ENCODE data around the gene TMEM108. TPM values are rescaled to one million over a fixed set of nuclear protein-coding genes. Genes with fewer than 3 reads are reported as not detected.

The TMEM108 gene
- polyA plus RNA-seq, 1 donor from 2014 or later, result 2.1 TPM

DNA sequence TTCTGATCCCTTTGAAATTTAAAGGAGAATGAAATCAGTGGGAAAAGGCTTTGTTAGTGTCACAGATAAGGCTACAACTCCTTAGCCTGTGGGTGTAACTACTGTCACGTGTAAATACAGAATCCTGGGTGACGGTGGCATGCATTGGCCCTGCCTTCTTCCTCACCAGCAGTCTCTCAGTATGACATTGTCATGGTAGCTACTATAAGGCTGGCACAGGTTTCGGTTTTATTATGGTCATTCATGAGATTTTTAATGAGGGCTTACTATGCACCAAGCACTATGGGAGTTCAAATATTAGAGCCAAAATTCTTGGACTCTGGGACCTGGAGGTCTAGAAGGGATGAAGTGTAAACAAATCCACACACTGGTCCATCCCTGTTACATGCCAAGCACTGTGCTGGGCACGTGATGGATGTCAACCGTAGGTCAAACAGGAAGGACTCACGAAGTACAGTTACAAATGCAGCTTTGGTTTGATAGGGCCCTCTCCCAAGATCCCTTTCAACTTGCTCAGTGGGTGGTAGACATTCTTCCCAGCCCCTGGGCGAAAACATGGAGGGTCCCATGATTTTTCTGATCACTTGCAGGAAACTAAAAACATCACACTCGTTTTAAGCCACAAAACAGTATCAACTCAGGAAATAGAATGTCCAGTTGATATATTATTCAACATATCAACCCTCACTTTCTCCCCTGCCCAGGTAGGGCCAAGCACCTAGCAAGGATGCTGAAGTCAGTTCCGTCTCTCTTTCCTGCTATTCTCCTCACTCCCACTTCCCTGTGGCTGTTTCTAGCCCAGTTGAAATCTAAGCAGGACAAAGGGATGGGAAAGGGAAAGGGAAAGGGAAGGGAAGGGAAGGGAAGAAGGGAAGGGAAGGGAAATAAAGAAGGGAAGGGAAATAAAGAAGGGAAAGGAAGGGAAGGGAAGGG is 387.0 kb downstream of the TMEM108 start:
- H3K4me2 ChIP-seq (ENCODE audit: low read length), result no peak overlapping the region
- TF ChIP-seq, protein P1, sequence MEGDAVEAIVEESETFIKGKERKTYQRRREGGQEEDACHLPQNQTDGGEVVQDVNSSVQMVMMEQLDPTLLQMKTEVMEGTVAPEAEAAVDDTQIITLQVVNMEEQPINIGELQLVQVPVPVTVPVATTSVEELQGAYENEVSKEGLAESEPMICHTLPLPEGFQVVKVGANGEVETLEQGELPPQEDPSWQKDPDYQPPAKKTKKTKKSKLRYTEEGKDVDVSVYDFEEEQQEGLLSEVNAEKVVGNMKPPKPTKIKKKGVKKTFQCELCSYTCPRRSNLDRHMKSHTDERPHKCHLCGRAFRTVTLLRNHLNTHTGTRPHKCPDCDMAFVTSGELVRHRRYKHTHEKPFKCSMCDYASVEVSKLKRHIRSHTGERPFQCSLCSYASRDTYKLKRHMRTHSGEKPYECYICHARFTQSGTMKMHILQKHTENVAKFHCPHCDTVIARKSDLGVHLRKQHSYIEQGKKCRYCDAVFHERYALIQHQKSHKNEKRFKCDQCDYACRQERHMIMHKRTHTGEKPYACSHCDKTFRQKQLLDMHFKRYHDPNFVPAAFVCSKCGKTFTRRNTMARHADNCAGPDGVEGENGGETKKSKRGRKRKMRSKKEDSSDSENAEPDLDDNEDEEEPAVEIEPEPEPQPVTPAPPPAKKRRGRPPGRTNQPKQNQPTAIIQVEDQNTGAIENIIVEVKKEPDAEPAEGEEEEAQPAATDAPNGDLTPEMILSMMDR (IDR thresholded peaks at IDR 0.05; ENCODE audit: poor library complexity, severe bottlenecking), result no peak
- TF ChIP-seq SMC3 (conservative IDR thresholded peaks at IDR 0.05; ENCODE audit: poor library complexity) (no peak), EP300 (conservative IDR thresholded peaks at IDR 0.05; ENCODE audit: poor library complexity, severe bottlenecking) (no peak), MXI1 (conservative IDR thresholded peaks at IDR 0.05; ENCODE audit: poor library complexity, severe bottlenecking) (no peak), TAF1 (IDR thresholded peaks at IDR 0.05; ENCODE audit: low read depth) (no peak), RAD21 (conservative IDR thresholded peaks at IDR 0.05) (no peak), EZH2 (IDR thresholded peaks at IDR 0.05; ENCODE audit: borderline replicate concordance, insufficient read depth, low read length, poor library complexity, severe bottlenecking) (no peak), POLR2AphosphoS5 (IDR thresholded peaks at IDR 0.05) (no peak)
- TF ChIP-seq, protein P2, sequence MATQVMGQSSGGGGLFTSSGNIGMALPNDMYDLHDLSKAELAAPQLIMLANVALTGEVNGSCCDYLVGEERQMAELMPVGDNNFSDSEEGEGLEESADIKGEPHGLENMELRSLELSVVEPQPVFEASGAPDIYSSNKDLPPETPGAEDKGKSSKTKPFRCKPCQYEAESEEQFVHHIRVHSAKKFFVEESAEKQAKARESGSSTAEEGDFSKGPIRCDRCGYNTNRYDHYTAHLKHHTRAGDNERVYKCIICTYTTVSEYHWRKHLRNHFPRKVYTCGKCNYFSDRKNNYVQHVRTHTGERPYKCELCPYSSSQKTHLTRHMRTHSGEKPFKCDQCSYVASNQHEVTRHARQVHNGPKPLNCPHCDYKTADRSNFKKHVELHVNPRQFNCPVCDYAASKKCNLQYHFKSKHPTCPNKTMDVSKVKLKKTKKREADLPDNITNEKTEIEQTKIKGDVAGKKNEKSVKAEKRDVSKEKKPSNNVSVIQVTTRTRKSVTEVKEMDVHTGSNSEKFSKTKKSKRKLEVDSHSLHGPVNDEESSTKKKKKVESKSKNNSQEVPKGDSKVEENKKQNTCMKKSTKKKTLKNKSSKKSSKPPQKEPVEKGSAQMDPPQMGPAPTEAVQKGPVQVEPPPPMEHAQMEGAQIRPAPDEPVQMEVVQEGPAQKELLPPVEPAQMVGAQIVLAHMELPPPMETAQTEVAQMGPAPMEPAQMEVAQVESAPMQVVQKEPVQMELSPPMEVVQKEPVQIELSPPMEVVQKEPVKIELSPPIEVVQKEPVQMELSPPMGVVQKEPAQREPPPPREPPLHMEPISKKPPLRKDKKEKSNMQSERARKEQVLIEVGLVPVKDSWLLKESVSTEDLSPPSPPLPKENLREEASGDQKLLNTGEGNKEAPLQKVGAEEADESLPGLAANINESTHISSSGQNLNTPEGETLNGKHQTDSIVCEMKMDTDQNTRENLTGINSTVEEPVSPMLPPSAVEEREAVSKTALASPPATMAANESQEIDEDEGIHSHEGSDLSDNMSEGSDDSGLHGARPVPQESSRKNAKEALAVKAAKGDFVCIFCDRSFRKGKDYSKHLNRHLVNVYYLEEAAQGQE (IDR thresholded peaks at IDR 0.05; ENCODE audit: borderline replicate concordance), result no peak
- no peak overlapping the region for H2AFZ ChIP-seq (ENCODE audit: low read depth, low read length)
- no peaks in the 10 kb centered on the region for H3F3A ChIP-seq (ENCODE audit: insufficient read depth, low read length, poor library complexity, severe bottlenecking)
- H3K9me3 ChIP-seq (ENCODE audit: low read length), result no peaks in the 10 kb centered on the region
- H3K36me3 ChIP-seq (ENCODE audit: insufficient read depth, low read length), result no peaks in the 10 kb centered on the region
- no peak overlapping the region for H3K4me3 ChIP-seq (ENCODE audit: low read length)
- no peaks in the 10 kb centered on the region for H3K79me2 ChIP-seq (replicated peaks; ENCODE audit: insufficient read depth, low read length)
- H3K9ac ChIP-seq (ENCODE audit: low read length), result no peak overlapping the region
- no peaks in the 10 kb centered on the region for H4K20me1 ChIP-seq (ENCODE audit: insufficient read depth)
- no peaks in the 10 kb centered on the region for H3K27me3 ChIP-seq (ENCODE audit: insufficient read depth, low read depth, low read length)
- H3K27ac ChIP-seq (ENCODE audit: low read length), result no peak overlapping the region
- H3K9me2 ChIP-seq (ENCODE audit: insufficient read depth, low read length), result no peaks in the 10 kb centered on the region

DNA sequence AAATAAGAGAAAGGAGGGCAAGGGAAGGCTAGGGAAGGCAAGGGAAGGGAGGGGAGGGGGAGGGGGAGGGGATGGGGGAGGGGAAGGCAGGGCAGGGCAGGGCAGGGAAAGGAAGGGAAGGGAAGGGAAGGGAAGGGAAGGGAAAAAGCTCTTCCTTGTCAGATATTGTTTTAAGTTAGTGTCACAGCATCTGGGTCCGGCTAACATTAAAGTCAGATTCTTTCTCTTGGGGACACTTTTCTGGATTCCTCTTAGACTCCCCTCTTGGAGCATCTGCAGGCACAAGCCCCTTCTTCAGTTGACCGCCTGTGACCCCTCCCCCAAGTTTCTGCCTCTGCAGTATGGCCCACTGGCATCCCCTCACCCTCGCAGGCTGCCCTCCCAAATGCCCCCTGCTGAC is 387.7 kb downstream of the TMEM108 start:
- Histone ChIP-seq H3K36me3 (ENCODE audit: insufficient read depth, low read length) (no peaks in the 10 kb centered on the region), H3K9me3 (ENCODE audit: low read length) (no peaks in the 10 kb centered on the region), H3F3A (ENCODE audit: insufficient read depth, low read length, poor library complexity, severe bottlenecking) (no peaks in the 10 kb centered on the region), H3K79me2 (replicated peaks; ENCODE audit: insufficient read depth, low read length) (no peaks in the 10 kb centered on the region), H3K4me2 (ENCODE audit: low read length) (no peak overlapping the region), H3K27ac (ENCODE audit: low read length) (no peak overlapping the region), H3K27me3 (ENCODE audit: insufficient read depth, low read depth, low read length) (no peaks in the 10 kb centered on the region), H3K4me3 (ENCODE audit: low read length) (no peak overlapping the region), H4K20me1 (ENCODE audit: insufficient read depth) (no peaks in the 10 kb centered on the region), H3K9ac (ENCODE audit: low read length) (no peak overlapping the region), H3K9me2 (ENCODE audit: insufficient read depth, low read length) (no peaks in the 10 kb centered on the region), H2AFZ (ENCODE audit: low read depth, low read length) (no peak overlapping the region)
- TF ChIP-seq POLR2AphosphoS5 (IDR thresholded peaks at IDR 0.05) (no peak), EZH2 (IDR thresholded peaks at IDR 0.05; ENCODE audit: borderline replicate concordance, insufficient read depth, low read length, poor library complexity, severe bottlenecking) (no peak), TAF1 (IDR thresholded peaks at IDR 0.05; ENCODE audit: low read depth) (no peak), EP300 (conservative IDR thresholded peaks at IDR 0.05; ENCODE audit: poor library complexity, severe bottlenecking) (no peak), MXI1 (conservative IDR thresholded peaks at IDR 0.05; ENCODE audit: poor library complexity, severe bottlenecking) (no peak)
- TF ChIP-seq, protein P2 (IDR thresholded peaks at IDR 0.05; ENCODE audit: borderline replicate concordance), result no peak

All from neural cell (in vitro differentiated cells).